ENCODE data around the gene GPN2.
A peak's percentile ranks its signal among the peaks of the same experiment; 100 is the strongest.

GPN2 gene

DNA sequence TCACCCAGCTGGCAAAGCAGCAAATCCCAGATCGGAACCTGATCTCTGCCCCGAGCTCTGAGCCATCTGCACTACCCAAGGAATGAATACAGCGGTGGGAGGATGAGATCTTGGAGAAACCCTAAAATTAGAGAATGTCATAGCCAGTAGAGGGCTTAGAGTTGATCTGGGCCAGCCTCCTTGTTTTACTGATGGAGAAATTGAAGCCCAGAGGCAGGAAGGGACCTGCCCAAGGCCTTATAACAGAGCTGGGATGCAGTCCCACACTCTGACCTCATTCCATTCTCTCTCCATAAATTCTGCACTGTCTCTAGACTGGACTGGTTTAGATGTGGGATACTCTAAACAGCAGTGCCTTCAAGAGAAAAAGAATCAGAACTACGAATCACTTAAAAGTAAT, 31.9 kb downstream of the GPN2 start:
- H3K4me3 ChIP-seq (ENCODE audit: control insufficient read depth, low read depth, low read length): no peak overlapping the region
- DNase-seq (ENCODE audit: low read depth): peak; percentile 18
- TF ChIP-seq, protein P1, sequence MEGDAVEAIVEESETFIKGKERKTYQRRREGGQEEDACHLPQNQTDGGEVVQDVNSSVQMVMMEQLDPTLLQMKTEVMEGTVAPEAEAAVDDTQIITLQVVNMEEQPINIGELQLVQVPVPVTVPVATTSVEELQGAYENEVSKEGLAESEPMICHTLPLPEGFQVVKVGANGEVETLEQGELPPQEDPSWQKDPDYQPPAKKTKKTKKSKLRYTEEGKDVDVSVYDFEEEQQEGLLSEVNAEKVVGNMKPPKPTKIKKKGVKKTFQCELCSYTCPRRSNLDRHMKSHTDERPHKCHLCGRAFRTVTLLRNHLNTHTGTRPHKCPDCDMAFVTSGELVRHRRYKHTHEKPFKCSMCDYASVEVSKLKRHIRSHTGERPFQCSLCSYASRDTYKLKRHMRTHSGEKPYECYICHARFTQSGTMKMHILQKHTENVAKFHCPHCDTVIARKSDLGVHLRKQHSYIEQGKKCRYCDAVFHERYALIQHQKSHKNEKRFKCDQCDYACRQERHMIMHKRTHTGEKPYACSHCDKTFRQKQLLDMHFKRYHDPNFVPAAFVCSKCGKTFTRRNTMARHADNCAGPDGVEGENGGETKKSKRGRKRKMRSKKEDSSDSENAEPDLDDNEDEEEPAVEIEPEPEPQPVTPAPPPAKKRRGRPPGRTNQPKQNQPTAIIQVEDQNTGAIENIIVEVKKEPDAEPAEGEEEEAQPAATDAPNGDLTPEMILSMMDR (conservative IDR thresholded peaks at IDR 0.05; ENCODE audit: control insufficient read depth, insufficient read depth, low read depth, low read length): no peak

- H3K4me3 ChIP-seq (ENCODE audit: control insufficient read depth, low read depth, low read length): no peak overlapping the region
- no peak for DNase-seq (ENCODE audit: low read depth)
- TF ChIP-seq, protein P1 (conservative IDR thresholded peaks at IDR 0.05; ENCODE audit: control insufficient read depth, insufficient read depth, low read depth, low read length): no peak
Measured at GRCh38 chr1:26857473-26858060, 32.5 kb downstream of the GPN2 start.

- DNase-seq (ENCODE audit: low read depth): no peak
- H3K4me3 ChIP-seq (ENCODE audit: control insufficient read depth, low read depth, low read length): no peak overlapping the region
Measured at GRCh38 chr1:26856604-26857469, 33.2 kb downstream of the GPN2 start.

DNA sequence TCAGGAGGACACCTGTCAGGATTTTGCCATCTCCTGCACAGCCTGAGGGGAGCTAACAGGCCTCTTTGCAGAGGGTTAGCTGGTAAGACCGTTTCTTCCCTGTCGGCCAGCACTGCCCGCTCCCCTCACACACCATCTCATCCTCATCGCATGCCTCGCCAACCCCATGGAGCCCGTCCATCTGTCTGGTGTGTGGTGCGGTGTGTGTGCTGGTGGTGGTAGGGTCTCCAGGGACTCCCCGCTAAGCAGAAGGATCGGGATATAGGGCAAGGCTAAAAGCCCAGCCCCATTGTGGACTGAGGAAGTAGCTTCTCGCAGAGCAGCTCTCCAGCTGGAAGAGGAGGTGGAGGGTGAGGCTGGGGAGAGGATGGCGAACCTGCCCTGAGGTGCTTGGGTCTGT, 33.9 kb downstream of the GPN2 start:
- DNase-seq (ENCODE audit: low read depth): no peak
- H3K4me3 ChIP-seq (ENCODE audit: control insufficient read depth, low read depth, low read length): no peak overlapping the region
- TF ChIP-seq, protein P1 (conservative IDR thresholded peaks at IDR 0.05; ENCODE audit: control insufficient read depth, insufficient read depth, low read depth, low read length): no peak

More at GRCh38 chr1:26856604-26857469, 33.2 kb downstream of the GPN2 start:
- TF ChIP-seq, protein P1 (conservative IDR thresholded peaks at IDR 0.05; ENCODE audit: control insufficient read depth, insufficient read depth, low read depth, low read length): no peak

DNA sequence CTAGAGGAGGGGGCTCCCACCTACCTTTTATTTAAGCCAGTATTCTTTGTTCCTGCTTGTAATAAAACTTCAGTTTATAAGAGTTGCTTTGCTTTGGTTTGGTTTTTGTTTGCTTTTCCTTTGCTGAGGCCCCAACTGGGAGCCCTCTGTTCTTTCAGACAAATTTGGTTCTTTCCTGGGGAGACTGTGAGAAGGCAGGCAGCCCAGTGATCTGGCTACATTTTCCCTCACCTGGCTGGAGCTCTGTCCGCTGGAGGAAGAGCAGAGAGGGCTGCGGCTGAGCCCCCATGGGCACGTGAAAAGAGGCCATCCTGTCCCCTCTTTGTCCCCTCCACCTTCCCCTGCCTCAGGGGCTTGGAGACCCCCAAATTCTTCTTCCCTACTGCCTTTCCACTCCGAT, 34.4 kb downstream of the GPN2 start:
- no peak overlapping the region for H3K4me3 ChIP-seq (ENCODE audit: control insufficient read depth, low read depth, low read length)
- DNase-seq (ENCODE audit: low read depth): no peak
- TF ChIP-seq, protein P1 (conservative IDR thresholded peaks at IDR 0.05; ENCODE audit: control insufficient read depth, insufficient read depth, low read depth, low read length): no peak

GRCh38 chr1:26854906-26855305, 35.2 kb downstream of the GPN2 start:
- TF ChIP-seq, protein P1 (conservative IDR thresholded peaks at IDR 0.05; ENCODE audit: control insufficient read depth, insufficient read depth, low read depth, low read length): no peak
- H3K4me3 ChIP-seq (ENCODE audit: control insufficient read depth, low read depth, low read length): no peak overlapping the region
- no peak for DNase-seq (ENCODE audit: low read depth)
